Keratinocyte (primary cell): ENCODE data around the gene SDR39U1. TPM values are rescaled to one million over a fixed set of nuclear protein-coding genes. Genes with fewer than 3 reads are reported as not detected.

Experiments
- DNase-seq: peaks from one replicate; pipeline ENCODE4 v3.0.0-alpha.2; 2011; ENCODE audit warnings: low read depth, missing footprints, low spot score
- FAIRE-seq: peaks from 2 replicates; lab custom pipeline; 2011; peaks lifted over from hg19 to GRCh38; lab: Jason Lieb, UNC
- H2AFZ ChIP-seq: 2 replicates; pipeline ENCODE4 v1.6.0; 2012; ENCODE audit warnings: low read length, control low read depth, inconsistent platforms; ENCODE audit not compliant: control insufficient read depth
- H3K27ac ChIP-seq: 2 replicates; pipeline ENCODE4 v1.5.1; 2011; ENCODE audit warnings: low read length; ENCODE audit not compliant: control insufficient read depth, insufficient read depth
- H3K27me3 ChIP-seq: 3 replicates; pipeline ENCODE4 v1.6.0; 2011; ENCODE audit warnings: low read length; ENCODE audit not compliant: control insufficient read depth, insufficient read depth; ENCODE audit errors: extremely low read depth
- H3K36me3 ChIP-seq, 2 experiments: 2 replicates in 1 of 2; 3 replicates in 1 of 2; pipeline ENCODE4 v1.5.1; 2011; ENCODE audit warnings: low read length in 2 of 2, mild to moderate bottlenecking in 1 of 2; ENCODE audit not compliant: control insufficient read depth in 2 of 2, insufficient read depth in 2 of 2; ENCODE audit errors: extremely low read depth in 1 of 2
- H3K4me1 ChIP-seq: 3 replicates; pipeline ENCODE4 v1.5.1; 2011; ENCODE audit warnings: low read length; ENCODE audit not compliant: control insufficient read depth, insufficient read depth; ENCODE audit errors: extremely low read depth
- H3K4me2 ChIP-seq: 3 replicates; pipeline ENCODE4 v1.6.0; 2011; ENCODE audit warnings: low read depth, low read length; ENCODE audit not compliant: control insufficient read depth, insufficient read depth; ENCODE audit errors: extremely low read depth
- H3K4me3 ChIP-seq, 3 experiments: fragments of 200-600 bp in 1 of 3; sonication (generic) in 1 of 3; 2 replicates in 2 of 3; 3 replicates in 1 of 3; pipeline ENCODE4 v1.5.1; 2011 to 2016; ENCODE audit warnings: low read length in 3 of 3, mild to moderate bottlenecking in 3 of 3, control low read depth in 2 of 3, inconsistent platforms in 1 of 3, low read depth in 1 of 3, mixed read lengths in 1 of 3, mixed run types in 1 of 3, moderate library complexity in 1 of 3; ENCODE audit not compliant: control insufficient read depth in 2 of 3, insufficient read depth in 2 of 3; ENCODE audit errors: extremely low read depth in 1 of 3
- H3K79me2 ChIP-seq: 2 replicates; pipeline ENCODE4 v1.6.0; 2012; ENCODE audit warnings: low read length; ENCODE audit not compliant: control insufficient read depth, insufficient read depth
- H3K9ac ChIP-seq: 3 replicates; pipeline ENCODE4 v1.6.0; 2011; ENCODE audit warnings: low read length; ENCODE audit not compliant: control insufficient read depth, insufficient read depth; ENCODE audit errors: extremely low read depth
- H3K9me1 ChIP-seq: 3 replicates; pipeline ENCODE4 v1.6.0; 2011; ENCODE audit warnings: low read length; ENCODE audit not compliant: control insufficient read depth, insufficient read depth; ENCODE audit errors: extremely low read depth
- H3K9me3 ChIP-seq: 2 replicates; pipeline ENCODE4 v1.5.1; 2012; ENCODE audit warnings: low read depth, low read length; ENCODE audit not compliant: control insufficient read depth
- H4K20me1 ChIP-seq: 3 replicates; pipeline ENCODE4 v1.6.0; 2011; ENCODE audit warnings: low read length; ENCODE audit not compliant: control insufficient read depth, insufficient read depth; ENCODE audit errors: extremely low read depth
- EZH2 ChIP-seq: IDR thresholded peaks from one replicate; pipeline ENCODE4 v1.6.1; 2012; ENCODE audit warnings: inconsistent platforms, mild to moderate bottlenecking, low read length, moderate library complexity
- dilution Hi-C: fragments of 300-500 bp; cut with MboI; formaldehyde crosslinking; loops from one replicate; pipeline ENCODE4 v1.7.0; 2020; ENCODE audit warnings: low sequenced_read_pairs; ENCODE audit not compliant: extremely low pct_ligation_motif_present
- polyA plus RNA-seq, 5 experiments: library from polyadenylated mRNA; depleted of rRNA in 3 of 5; stranded (reverse) in 3 of 5; stranded (forward) in 1 of 5; unstranded in 1 of 5; fragments of >200 nt; gene quantifications; 1 replicate in 1 of 5; 2 replicates in 3 of 5; 3 replicates in 1 of 5; pipeline versions ENCODE4 v1.2.1 to v1.2.3, GENCODE V29; 2011 to 2012; ENCODE audit warnings: missing spikeins in 2 of 5, low read depth in 1 of 5, low replicate concordance in 1 of 5
- TF ChIP-seq, protein P1 (sequence below), 3 experiments: IDR thresholded peaks in 1 of 3; conservative IDR thresholded peaks in 1 of 3; optimal IDR thresholded peaks in 1 of 3; 2 replicates in 2 of 3; 3 replicates in 1 of 3; pipeline versions ENCODE3 to v1.5.1; 2011; ENCODE audit warnings: low read length in 3 of 3, mild to moderate bottlenecking in 3 of 3, moderate library complexity in 2 of 3, control low read depth in 1 of 3, inconsistent platforms in 1 of 3; ENCODE audit not compliant: insufficient read depth in 2 of 3; ENCODE audit errors: extremely low read depth in 1 of 3

Gene SDR39U1
- polyA plus RNA-seq, 1 donor (not counting 4 experiments of a cell fraction or from before 2014, with no cell fraction given) = 27.4 TPM

DNA sequence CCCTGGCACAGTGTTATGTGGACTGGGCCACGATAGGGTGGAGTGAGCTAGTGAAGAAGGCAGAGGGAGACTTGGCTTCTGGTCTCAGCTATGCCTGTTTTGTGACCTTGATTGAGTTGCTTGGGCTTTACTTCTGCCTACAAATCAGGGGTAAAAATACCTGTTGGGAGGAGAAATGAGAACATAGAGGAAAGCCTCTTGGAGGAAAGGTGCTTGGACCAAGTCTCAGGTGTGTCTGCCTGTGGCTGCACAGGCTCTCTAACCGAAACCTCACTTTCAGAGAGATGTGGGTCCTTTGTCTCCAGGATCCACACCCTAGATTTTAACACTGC is 4.9 kb downstream of the SDR39U1 start:
- no peaks in the 10 kb centered on the region for H4K20me1 ChIP-seq
- peaks cover 19% of the 10 kb centered on the region for H3K79me2 ChIP-seq
- H3K9ac ChIP-seq = no peak overlapping the region
- no peaks in the 10 kb centered on the region for H3K9me1 ChIP-seq
- H3K36me3 ChIP-seq = peaks cover 46 to 69% of the 10 kb centered on the region in 2 experiments
- TF ChIP-seq, protein P1, sequence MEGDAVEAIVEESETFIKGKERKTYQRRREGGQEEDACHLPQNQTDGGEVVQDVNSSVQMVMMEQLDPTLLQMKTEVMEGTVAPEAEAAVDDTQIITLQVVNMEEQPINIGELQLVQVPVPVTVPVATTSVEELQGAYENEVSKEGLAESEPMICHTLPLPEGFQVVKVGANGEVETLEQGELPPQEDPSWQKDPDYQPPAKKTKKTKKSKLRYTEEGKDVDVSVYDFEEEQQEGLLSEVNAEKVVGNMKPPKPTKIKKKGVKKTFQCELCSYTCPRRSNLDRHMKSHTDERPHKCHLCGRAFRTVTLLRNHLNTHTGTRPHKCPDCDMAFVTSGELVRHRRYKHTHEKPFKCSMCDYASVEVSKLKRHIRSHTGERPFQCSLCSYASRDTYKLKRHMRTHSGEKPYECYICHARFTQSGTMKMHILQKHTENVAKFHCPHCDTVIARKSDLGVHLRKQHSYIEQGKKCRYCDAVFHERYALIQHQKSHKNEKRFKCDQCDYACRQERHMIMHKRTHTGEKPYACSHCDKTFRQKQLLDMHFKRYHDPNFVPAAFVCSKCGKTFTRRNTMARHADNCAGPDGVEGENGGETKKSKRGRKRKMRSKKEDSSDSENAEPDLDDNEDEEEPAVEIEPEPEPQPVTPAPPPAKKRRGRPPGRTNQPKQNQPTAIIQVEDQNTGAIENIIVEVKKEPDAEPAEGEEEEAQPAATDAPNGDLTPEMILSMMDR (optimal IDR thresholded peaks at IDR 0.05 in 1 of 3, IDR thresholded peaks at IDR 0.05 in 1 of 3, conservative IDR thresholded peaks at IDR 0.05 in 1 of 3; ENCODE audit: extremely low read depth in 1 of 3, insufficient read depth in 2 of 3, low read length in 3 of 3) = no peak
- TF ChIP-seq EZH2 = no peak
- no peaks in the 10 kb centered on the region for H3K9me3 ChIP-seq
- dilution Hi-C loops = no loop called here
- no peak overlapping the region for H2AFZ ChIP-seq
- no peak overlapping the region for H3K27ac ChIP-seq
- FAIRE-seq (no peak), DNase-seq (no peak)
- no peaks in the 10 kb centered on the region for H3K27me3 ChIP-seq
- H3K4me1 ChIP-seq = peaks cover 10% of the 10 kb centered on the region
- no peak overlapping the region for H3K4me3 ChIP-seq
- no peak overlapping the region for H3K4me2 ChIP-seq

DNA sequence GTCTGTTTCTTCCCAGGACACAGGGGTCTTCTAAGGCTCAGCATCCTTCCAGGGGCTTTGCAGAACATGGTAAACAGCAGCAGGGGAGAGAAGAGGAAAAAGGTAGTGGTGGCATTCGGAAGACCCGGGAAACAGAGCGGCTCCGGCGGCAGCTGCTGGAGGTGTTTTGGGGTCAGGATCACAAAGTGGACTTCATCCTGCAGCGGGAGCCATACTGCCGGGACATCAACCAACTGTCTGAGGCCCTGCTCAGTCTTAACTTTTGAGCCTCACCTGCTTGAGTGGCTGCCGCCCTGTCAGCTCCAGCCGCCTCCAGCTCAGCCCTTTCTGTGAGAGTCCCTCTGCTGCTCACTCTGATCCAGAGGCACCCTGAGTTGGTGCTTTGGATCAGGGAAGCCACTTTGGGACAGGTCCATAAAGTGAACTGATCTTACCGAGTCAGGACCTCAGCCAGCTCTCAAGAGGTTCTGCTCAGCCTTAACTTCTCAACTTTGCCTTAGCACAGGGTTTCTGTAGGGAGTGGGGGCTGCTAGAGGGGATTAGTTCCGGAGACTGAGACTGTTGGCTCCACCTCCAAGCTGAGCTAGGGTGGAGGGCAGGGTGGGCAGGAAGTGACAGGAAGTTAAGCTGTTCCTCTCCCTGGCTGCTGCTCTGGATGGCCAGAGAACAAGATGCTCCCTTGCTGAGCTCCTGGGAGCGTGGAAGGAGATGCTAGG is 5.4 kb downstream of the SDR39U1 start:
- Histone ChIP-seq H3K27ac (no peak overlapping the region), H3K4me1 (peaks cover 16% of the 10 kb centered on the region), H3K9me1 (no peaks in the 10 kb centered on the region), H4K20me1 (no peaks in the 10 kb centered on the region), H3K4me2 (no peak overlapping the region), H3K9me3 (no peaks in the 10 kb centered on the region), H3K9ac (no peak overlapping the region), H2AFZ (no peak overlapping the region), H3K36me3 (peaks cover 50 to 74% of the 10 kb centered on the region in 2 experiments), H3K27me3 (no peaks in the 10 kb centered on the region), H3K79me2 (peaks cover 24% of the 10 kb centered on the region), H3K4me3 (no peak overlapping the region)
- dilution Hi-C loops = no loop called here
- TF ChIP-seq EZH2 = no peak
- DNase-seq (no peak), FAIRE-seq (no peak)
